Measurements from ENCODE around the gene ACOT8.
A peak's percentile ranks its signal among the peaks of the same experiment; 100 is the strongest.
"Not testable (repeated sequence)": the region's sequence is repeated elsewhere in the genome, so short reads cannot be mapped to it uniquely, and the experiment has no call there.

The ACOT8 gene

GRCh38 chr20:45827030-45827652 is 30.1 kb downstream of the ACOT8 start, which contains the start of gene TNNC2:
TNNC2 (minus strand) TSS chr20:45827312; CDS start chr20:45827248, 64 bp downstream.
- DNase-seq, result no peak

GRCh38 chr20:45826381-45827019 is 30.7 kb downstream of the ACOT8 start:
- no peak for DNase-seq

- peak; percentile 38 for DNase-seq
Observed at GRCh38 chr20:45823949-45824835, 33.0 kb downstream of the ACOT8 start.

GRCh38 chr20:45822857-45823256 is 34.3 kb downstream of the ACOT8 start:
- DNase-seq, result no peak

- no peak for DNase-seq
Observed at GRCh38 chr20:45821947-45822346, 35.2 kb downstream of the ACOT8 start.

- DNase-seq, result no peak
Observed at GRCh38 chr20:45819466-45819865, 37.7 kb downstream of the ACOT8 start.

GRCh38 chr20:45818239-45818638 is 39.0 kb downstream of the ACOT8 start:
- no peak for DNase-seq

GRCh38 chr20:45817376-45818194 is 39.6 kb downstream of the ACOT8 start:
- DNase-seq, result peak; percentile 68

- DNase-seq, result no peak
Observed at GRCh38 chr20:45816951-45817350, 40.2 kb downstream of the ACOT8 start.

GRCh38 chr20:45814314-45814713 is 42.9 kb downstream of the ACOT8 start:
- DNase-seq, result no peak

GRCh38 chr20:45813489-45813888 is 43.7 kb downstream of the ACOT8 start:
- no peak for DNase-seq

- no peak for DNase-seq
Observed at GRCh38 chr20:45813006-45813340, 44.2 kb downstream of the ACOT8 start.

GRCh38 chr20:45812157-45813005 is 44.8 kb downstream of the ACOT8 start, which contains the start of gene UBE2C:
UBE2C (plus strand) TSS chr20:45812644; CDS start chr20:45812696, 52 bp downstream.
- peak; percentile 100 for DNase-seq

GRCh38 chr20:45810191-45810970 is 46.8 kb downstream of the ACOT8 start:
- no peak for DNase-seq

- DNase-seq, result no peak
Observed at GRCh38 chr20:45801851-45802250, 55.3 kb downstream of the ACOT8 start.

GRCh38 chr20:45798935-45799642 is 58.1 kb downstream of the ACOT8 start:
- peak; percentile 28 for DNase-seq

GRCh38 chr20:45797955-45798354 is 59.2 kb downstream of the ACOT8 start:
- DNase-seq, result not testable (repeated sequence)

- not testable (repeated sequence) for DNase-seq
Observed at GRCh38 chr20:45797510-45797909, 59.7 kb downstream of the ACOT8 start.

GRCh38 chr20:45796337-45797065 is 60.7 kb downstream of the ACOT8 start:
- DNase-seq, result no peak

Measured in fibroblast of skin of abdomen (primary cell).